HG03175 (cell line): ENCODE data around the gene SH3GL3.

Experiments used
- ATAC-seq: cut with Tn5 transposase; IDR thresholded peaks from one replicate; pipeline ENCODE4 v1.9.1; 2021; ENCODE audit warnings: mild to moderate bottlenecking, moderate library complexity; ENCODE audit not compliant: unreplicated experiment

SH3GL3 gene

DNA sequence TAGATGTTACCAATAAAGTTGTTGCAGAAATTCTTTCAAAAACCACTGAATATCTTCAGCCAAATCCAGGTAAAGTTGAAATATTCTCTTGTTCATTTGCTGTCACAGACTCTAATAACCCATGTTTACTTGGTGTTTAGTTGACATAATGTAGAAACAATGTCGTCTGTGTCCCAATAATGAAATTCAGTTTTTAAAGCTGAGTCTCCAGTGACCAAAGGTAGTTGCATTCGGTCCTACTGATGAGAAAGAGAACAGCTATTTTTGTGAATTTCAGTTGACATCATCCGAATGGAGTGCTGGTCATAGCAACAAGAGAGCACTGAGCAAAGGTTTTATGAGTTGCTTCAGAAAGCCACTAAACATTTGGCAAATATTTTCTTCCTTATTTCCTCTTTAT lies 118.0 kb downstream of the SH3GL3 start:
- ATAC-seq: no peak

DNA sequence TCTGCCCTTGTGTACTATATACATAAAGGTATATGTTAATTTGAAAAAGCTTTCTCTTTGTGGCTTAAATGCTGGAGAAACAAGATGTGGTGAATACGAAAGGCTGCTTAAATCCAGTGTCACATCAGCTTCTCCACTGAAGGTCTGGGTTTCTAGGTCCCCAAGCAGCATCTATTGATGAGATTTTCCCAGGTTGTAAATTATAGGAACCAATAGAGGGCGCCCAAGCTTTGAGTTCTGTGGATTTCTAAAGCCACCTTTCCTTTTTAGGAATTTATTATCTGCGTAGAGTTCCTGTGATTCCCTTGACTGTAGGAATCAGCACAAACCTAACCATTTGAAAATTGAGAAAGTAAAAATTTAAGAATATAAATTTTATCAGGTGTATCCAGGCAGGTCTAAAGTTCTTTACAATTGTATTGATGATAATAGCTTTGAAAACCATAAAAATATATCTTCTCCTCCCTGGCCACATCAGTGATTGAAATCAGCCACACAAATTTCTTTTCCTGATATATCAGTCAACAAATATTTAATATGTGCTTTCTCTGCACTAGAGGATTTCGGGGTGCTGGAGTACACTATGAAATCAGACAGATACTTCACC lies 118.5 kb downstream of the SH3GL3 start:
- ATAC-seq: no peak

DNA sequence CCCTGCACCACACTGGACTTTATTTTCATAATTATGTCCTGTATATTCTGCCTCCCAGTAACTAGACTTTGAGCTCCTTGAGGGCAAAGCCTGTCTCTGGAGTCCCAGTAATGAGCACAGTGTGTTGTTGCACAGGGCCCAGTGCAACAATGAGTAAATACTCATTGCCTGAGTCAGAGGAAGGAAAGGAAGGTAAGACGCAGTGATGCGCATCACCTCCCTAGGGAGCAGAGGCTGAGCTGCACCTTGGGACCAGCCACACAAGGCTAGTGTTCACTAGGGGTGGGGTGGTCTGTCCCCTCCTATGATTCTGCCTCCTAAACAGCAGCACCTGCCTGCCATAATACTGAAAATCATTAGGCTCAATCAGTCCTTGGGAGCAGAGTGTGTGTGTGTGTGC lies 120.2 kb downstream of the SH3GL3 start:
- ATAC-seq: no peak

DNA sequence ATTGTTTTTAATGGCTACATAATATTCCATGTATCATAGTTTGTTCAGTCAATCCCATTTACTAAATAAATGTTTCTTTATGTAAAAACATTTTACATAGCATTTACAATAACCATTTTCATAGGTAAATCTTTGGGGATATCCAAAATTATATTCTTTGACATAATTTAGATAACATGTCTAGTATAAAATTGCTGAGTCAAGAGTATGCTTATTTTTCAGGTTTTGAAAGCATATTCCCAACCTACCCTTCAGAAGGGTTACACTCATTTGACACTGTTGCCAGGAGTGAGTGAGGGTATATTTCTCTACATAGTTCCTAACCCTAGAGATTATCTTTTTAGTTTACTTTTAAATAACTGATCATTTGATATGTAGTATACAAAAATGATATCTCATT lies 122.2 kb downstream of the SH3GL3 start:
- ATAC-seq: no peak

DNA sequence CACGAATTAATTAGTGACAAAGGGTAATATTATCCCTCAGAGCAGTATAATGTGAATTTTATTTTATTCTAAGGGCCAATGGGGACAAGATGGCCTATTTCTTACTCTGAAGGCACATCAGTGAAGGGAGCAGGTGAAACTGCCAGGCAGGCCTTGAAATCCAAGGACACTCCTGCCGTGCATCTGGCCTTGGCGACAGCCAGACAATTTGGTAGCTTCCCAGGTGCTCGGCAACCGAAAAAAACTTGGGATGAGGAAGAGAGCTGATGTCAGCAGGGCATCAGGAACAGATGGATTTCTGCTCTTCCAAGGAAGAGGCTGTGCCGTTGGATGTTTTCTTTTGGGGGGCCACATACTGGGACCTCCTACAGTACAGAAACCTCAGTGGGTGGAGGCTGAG lies 123.6 kb downstream of the SH3GL3 start:
- ATAC-seq: no peak

DNA sequence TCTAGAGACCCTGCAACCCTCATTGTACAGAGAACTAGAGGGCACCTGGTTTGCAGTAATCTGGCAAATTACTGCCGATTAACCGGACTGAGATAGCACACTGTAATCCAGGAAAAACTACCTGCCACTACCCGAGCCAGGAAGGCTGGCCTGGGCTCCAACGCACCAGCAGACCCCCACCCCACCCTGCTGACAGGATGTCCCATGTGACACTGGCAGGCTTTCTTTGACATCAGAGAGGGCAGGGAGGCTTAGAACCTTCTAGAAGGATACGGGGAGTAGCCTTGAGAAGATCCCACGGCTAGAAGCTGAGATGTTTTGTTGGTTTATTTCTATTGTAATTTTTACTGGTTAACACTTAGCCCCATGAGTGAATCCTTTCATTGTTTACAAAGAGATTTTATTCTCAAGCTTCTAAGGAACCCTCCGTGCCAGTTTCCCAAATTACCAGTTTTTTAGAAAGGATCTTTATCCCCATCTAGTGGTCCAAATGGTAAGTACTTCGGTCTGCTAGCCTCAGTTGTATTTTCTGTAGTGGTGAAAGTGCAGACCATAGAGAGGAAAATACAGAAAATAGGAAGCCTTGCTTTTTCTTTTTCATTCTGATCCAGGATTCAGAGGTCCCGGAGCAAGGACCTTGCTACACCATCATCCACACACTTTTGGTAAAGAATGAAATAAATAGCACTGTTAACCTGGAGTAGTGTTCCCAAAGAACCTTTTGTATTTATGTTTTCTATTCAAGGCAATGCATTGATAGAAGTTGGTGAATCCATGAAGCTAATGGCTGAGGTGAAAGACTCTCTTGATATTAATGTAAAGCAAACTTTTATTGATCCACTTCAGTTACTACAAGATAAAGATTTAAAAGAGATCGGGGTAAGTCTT lies 124.9 kb downstream of the SH3GL3 start:
- no peak for ATAC-seq

GRCh38 chr15:83574345-83574744 lies 127.2 kb downstream of the SH3GL3 start:
- ATAC-seq: no peak

DNA sequence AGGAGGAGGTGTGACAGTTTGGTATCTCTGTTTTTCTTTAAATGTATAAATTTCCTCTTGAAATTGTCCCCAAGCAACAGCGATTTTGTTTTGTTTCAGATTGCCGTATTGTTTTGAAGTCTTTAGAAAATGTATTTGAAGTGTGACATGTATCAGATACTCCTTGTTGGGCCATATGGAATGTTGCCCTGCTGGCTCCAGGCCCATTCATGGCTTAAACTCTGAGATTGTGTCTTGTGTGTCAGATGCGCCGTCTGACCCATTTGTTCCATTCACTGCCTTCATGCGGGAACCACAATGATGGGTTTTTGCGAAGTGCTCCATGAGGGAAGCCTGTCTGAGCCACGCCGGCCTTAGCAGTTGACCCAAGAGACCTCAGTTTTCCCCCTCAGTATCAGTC lies 131.6 kb downstream of the SH3GL3 start:
- no peak for ATAC-seq

DNA sequence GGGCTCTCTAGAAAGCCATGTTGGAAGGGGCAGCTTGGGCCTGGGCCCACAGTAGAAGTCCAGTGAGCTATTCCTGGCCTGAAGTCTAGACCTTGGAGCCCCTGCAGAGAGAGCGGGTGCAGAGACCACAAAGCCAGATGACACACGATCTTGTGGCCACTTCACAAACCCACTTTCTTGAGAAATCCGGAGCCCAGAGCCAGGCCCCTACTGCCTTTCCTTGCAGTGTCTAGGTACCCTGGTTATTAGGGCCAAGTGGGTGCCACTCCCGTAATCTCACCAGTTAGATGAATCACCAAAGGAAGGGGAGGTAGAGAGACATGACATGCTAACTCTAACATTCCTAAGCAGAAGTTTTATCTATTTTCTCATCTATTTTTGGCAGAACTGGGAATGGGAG lies 134.2 kb downstream of the SH3GL3 start:
- ATAC-seq: no peak

- no peak for ATAC-seq
These were observed 135.2 kb downstream of the SH3GL3 start for GRCh38 chr15:83582381-83582780.

- no peak for ATAC-seq
These were observed 138.6 kb downstream of the SH3GL3 start for GRCh38 chr15:83585601-83586335.

GRCh38 chr15:83587091-83587490 lies 139.9 kb downstream of the SH3GL3 start:
- no peak for ATAC-seq

GRCh38 chr15:83588441-83588840 lies 141.3 kb downstream of the SH3GL3 start:
- ATAC-seq: no peak

- ATAC-seq: no peak
These were observed 145.4 kb downstream of the SH3GL3 start for GRCh38 chr15:83592370-83593040.

GRCh38 chr15:83595191-83595590 lies 148.1 kb downstream of the SH3GL3 start:
- no peak for ATAC-seq

- no peak for ATAC-seq
These were observed 150.9 kb downstream of the SH3GL3 start for GRCh38 chr15:83598031-83598430.

DNA sequence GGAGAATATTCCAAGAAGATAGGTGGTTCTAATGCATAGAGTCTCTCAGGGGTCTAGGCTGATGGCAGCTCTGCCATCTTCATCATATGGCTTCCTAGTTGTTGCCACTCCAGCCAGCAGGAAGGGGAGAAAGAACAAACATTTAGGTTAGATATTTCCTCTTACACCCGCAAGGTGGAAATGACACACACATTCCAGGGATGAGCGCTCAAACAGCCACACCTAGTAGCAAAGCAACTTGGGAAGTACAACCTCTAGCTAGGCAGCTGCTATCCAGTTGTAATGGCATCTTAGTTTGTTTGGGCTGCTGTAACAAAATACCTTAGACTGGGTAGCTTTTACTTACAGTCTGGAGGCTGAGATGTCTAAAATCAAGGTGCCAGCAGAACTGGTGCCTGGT lies 154.9 kb downstream of the SH3GL3 start:
- no peak for ATAC-seq

GRCh38 chr15:83604549-83604948 lies 157.4 kb downstream of the SH3GL3 start:
- no peak for ATAC-seq

GRCh38 chr15:83605111-83605945 lies 158.2 kb downstream of the SH3GL3 start:
- ATAC-seq: no peak

- no peak for ATAC-seq
These were observed 163.0 kb downstream of the SH3GL3 start for GRCh38 chr15:83610132-83610531.
